ENCODE measurements around the gene CLEC17A.
A peak's percentile ranks its signal among the peaks of the same experiment; 100 is the strongest.
"Not testable (repeated sequence)": the region's sequence is repeated elsewhere in the genome, so short reads cannot be mapped to it uniquely, and the experiment has no call there.

CLEC17A gene, protein sequence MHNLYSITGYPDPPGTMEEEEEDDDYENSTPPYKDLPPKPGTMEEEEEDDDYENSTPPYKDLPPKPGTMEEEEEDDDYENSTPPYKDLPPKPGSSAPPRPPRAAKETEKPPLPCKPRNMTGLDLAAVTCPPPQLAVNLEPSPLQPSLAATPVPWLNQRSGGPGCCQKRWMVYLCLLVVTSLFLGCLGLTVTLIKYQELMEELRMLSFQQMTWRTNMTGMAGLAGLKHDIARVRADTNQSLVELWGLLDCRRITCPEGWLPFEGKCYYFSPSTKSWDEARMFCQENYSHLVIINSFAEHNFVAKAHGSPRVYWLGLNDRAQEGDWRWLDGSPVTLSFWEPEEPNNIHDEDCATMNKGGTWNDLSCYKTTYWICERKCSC

GRCh38 chr19:14582894-14583340, at the start of gene CLEC17A:
Gene CLEC17A, plus strand, starts transcription at chr19:14583084. Its CDS starts 77 bp downstream, at chr19:14583161.
- no peak for DNase-seq (ENCODE audit: low read depth in 2 of 2)

- no peak for DNase-seq (ENCODE audit: low read depth in 2 of 2)
Observed at GRCh38 chr19:14533450-14533849, 49.4 kb upstream of the CLEC17A start.

GRCh38 chr19:14536926-14537692, 45.8 kb upstream of the CLEC17A start:
- no peak for DNase-seq (ENCODE audit: low read depth in 2 of 2)

DNA sequence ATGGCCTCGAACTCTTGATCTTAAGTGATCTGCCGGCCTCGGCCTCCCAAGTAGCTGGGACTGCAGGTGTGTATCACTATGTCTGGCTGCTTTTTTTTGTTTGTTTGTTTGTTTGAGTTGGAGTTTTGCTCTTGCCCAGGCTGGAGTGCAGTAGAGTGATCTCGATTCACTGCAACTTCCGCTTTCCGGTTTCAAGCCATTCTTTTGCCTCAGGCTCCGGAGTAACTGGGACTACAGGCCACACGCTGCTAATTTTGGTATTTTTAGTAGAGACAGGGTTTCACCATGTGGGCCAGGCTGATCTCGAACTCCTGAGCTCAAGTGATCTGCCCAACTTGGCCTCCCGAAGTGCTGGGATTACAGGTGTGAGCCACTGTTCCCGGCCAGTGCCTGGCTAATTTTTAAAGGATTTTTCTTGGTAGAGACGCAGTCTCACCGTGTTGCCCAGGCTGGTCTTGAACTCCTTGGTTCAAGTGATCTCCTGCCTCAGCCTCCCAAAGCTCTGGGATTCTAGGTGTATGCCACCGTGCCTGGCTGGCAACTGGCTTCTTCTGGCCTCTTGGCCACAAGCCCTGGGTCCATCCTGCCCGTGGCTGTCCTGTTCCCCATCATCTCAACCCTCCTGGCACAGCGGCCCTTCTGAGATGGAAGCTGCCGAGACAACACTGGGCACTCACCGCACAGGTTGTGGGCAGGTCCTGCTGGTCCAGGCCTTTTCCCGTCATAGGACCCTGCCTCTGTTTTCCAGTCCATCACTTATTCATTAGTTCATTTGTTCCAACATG, 42.0 kb upstream of the CLEC17A start:
- DNase-seq (ENCODE audit: low read depth in 2 of 2), result no peak

- not testable (repeated sequence) for DNase-seq (ENCODE audit: low read depth in 2 of 2)
Observed at GRCh38 chr19:14541979-14542378, 40.9 kb upstream of the CLEC17A start.

DNA sequence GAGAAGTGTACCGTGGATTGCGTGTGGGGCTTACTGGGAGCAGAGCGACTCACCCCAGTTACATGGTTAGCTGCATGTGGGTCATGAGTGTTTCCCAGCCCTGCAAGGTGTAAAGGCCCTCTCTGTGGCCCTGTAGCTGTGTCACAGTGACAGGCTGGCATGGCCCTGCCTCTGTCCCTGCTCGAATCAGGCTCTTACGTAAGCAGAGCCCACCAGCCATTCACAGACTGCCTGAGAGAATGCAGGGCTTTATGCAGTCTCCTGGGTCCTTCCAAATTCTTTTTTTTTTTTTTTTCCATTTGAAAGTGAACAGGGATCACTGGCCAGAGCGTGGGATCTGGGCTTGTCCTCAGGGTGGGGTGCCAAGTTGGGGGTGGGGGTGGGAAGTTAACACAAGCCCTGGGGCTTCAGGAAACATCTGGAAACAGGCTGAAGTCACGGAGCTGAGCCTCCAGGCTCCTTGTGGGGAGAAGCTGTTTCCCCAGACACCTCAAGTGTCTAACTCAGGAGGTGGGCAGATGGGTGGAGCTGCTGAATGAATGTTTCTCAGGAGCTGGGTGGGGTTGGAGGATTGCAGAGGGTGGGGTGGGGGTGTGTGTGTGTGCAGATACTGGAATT, 40.1 kb upstream of the CLEC17A start:
- no peak for DNase-seq (ENCODE audit: low read depth in 2 of 2)

DNA sequence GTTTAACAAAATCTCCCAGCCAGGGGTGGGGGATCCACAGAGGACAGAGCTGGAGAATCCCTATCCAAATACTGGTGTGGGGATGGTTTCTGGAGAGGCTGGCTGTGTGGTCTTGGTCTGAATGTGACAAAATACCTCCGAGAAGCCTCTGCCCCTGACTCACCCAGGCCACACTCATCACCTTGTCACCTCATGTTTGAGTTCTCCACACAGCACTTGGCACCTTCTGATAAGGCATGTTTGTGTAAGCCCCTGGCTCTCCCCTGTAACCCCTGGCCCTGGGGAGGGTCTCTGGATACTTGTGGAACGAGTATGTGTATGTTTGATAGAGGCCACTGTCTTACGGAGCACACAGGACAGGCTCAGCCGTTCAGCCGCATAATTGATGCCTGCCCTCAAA, 38.8 kb upstream of the CLEC17A start:
- DNase-seq (ENCODE audit: low read depth in 2 of 2), result no peak

GRCh38 chr19:14544977-14545715, 37.7 kb upstream of the CLEC17A start:
- no peak for DNase-seq (ENCODE audit: low read depth in 2 of 2)

GRCh38 chr19:14545716-14546082, 37.2 kb upstream of the CLEC17A start:
- no peak for DNase-seq (ENCODE audit: low read depth in 2 of 2)

DNA sequence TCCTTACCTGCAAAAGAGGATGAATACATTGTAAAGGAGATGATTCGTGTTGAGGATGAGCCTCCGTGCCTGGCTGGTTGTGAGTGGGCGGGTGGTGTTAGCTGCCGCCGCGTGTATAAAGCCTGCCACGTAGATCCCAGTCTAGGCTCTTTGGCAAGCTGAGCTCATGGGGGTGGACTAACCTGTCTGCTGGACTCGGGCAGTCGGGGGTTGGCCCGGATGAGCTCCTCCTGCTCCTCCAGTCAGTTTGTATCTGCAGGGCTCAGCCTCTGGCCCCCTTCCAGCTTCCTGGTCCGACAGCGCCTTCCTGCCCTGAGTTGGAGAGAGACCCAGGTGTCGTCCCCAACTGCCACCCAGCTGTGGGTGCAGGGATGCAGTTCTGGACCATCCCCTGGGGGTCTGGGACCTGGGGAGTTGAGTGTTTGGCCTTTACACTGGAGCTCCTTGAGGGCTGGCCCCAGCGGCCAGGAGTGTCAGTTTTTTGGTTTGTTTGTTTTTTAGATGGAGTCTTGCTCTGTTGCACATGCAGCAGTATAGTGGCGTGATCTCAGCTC, 32.6 kb upstream of the CLEC17A start:
- no peak for DNase-seq (ENCODE audit: low read depth in 2 of 2)

- DNase-seq (ENCODE audit: low read depth in 2 of 2), result peak; percentile 44 to 61
Observed at GRCh38 chr19:14551134-14552005, 31.5 kb upstream of the CLEC17A start.

DNA sequence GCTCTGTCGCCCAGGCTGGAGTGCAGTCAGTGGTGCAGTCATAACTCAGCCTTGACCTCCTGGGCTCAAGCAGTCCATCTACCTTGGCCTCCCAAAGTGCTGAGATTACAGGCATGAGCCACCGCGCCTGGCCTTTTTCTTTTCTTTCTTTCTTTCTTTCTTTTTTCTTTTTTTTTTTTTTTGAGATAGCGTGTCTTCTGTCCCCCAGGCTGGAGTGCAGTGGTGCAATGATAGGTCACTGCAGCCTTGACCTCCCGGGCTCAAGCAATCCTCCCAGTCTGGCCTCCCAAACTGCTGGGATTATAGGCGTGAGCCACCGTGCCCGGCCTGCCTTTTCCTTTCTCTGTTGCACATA, 30.9 kb upstream of the CLEC17A start:
- not testable (repeated sequence) for DNase-seq (ENCODE audit: low read depth in 2 of 2)

GRCh38 chr19:14553042-14553938, 29.6 kb upstream of the CLEC17A start:
- no peak for DNase-seq (ENCODE audit: low read depth in 2 of 2)

- no peak for DNase-seq (ENCODE audit: low read depth in 2 of 2)
Observed at GRCh38 chr19:14553939-14554243, 29.0 kb upstream of the CLEC17A start.

DNA sequence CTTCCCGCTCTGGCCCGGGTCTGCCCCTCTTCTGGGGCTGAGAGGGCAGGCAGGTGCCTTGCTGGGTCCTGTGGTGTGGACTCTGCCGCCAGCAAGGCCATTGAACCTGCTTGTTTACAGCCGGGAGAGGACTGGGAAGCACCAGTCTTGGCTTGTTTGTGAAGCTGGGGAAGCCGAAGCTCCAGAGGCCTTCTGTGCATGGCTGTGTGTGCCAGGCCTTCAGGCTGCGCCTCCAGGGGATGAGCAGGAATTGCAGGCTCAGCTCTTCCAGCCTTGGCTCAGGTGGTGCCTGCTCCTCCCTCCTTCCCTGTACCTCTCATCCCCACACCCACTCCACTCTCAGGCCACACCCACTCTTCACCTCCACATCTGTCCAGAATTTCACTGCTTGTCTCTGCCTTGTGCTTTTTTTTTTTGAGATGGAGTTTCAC, 28.5 kb upstream of the CLEC17A start:
- DNase-seq (ENCODE audit: low read depth in 2 of 2), result no peak

DNA sequence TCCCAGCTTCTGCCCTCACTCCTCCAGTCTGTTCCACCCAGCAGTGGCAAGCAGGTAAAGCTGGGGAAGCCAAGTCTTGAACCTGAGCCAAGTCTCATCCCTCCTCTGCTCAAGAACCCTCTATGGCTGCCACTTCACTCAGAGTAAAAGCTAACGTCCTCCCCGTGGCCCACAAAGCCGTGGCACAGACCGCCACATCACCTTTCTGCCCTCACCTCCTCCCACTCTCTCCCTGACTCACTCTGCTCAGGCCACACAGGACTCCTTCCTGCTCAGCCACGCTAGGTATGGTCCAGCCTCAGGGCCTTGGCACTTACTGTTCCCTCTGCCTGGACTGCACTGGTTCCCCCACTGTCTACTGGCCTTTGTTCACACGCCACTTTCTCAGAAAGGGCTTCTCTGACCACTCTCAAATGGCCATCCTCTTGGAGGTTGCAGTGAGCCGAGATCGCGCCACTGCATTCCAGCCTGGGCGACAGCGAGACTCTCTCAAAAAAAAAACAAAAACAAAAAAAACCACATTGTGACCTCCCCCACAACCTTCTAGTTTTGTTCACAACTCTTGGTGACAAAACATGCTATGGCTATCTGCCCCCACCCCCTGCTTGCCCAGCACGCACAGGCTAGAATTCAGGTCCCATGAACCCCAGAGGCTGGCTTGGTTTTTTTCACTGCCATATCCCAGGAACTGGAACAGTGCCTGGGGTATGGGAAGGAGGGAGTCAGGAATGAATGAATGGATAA, 26.8 kb upstream of the CLEC17A start:
- DNase-seq (ENCODE audit: low read depth in 2 of 2), result no peak

DNA sequence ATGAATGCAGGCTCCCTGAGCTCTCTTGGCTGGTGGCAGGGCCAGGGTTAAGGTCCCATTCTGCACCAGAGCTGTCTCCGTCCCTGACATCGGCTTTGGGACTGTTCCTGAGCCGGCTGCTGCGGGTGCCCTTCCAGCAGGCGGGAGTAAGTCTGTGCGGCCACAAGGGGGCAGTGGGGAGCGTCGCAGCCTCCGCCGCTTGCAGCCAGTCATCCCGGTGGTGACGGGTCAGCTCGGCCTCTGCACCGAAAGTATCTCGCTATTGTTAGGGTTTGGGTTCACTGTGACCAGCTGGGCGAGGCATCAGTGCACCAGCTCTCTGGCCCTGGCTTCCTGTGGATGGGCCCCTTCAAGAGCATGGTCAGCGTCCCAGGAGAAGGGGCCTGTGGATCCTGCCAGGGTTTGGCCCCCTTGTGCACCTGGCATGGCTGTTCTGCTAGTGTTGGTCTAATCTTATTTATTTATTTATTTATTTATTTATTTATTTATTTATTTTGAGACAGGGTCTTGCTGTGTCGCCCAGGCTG, 26.2 kb upstream of the CLEC17A start:
- DNase-seq (ENCODE audit: low read depth in 2 of 2), result peak; percentile 63 to 67
